Keratinocyte (primary cell): Measurements from ENCODE around the gene COIL.

Source experiments
- CTCF ChIP-seq, 3 experiments: IDR thresholded peaks in 1 of 3; conservative IDR thresholded peaks in 1 of 3; optimal IDR thresholded peaks in 1 of 3; 2 replicates in 2 of 3; 3 replicates in 1 of 3; pipeline versions ENCODE3 to v1.5.1; 2011; ENCODE audit warnings: low read length in 3 of 3, mild to moderate bottlenecking in 3 of 3, moderate library complexity in 2 of 3, control low read depth in 1 of 3, inconsistent platforms in 1 of 3; ENCODE audit not compliant: insufficient read depth in 2 of 3; ENCODE audit errors: extremely low read depth in 1 of 3
- EZH2 ChIP-seq: IDR thresholded peaks from one replicate; pipeline ENCODE4 v1.6.1; 2012; ENCODE audit warnings: inconsistent platforms, mild to moderate bottlenecking, low read length, moderate library complexity

GRCh38 chr17:56896217-56896967, 64.5 kb downstream of the COIL start:
- TF ChIP-seq CTCF (optimal IDR thresholded peaks at IDR 0.05 in 1 of 3, IDR thresholded peaks at IDR 0.05 in 1 of 3, conservative IDR thresholded peaks at IDR 0.05 in 1 of 3; ENCODE audit: extremely low read depth in 1 of 3, insufficient read depth in 2 of 3, low read length in 3 of 3) = no peak
- TF ChIP-seq EZH2 = no peak
